Activated T-helper 1 cell treated with anti-CD3 and anti-CD28 coated beads, Interleukin-2, amount 50 U/mL, for 16 hours (primary cell): ENCODE results near the gene ICAM2.

Experiments used
- DNase-seq, 2 donors: peaks; one replicate each; pipeline ENCODE4 v3.0.0-alpha.2; 2020; ENCODE audit warnings: low read depth in 1 of 2, low spot score in 1 of 2

Gene ICAM2

GRCh38 chr17:63978272-63979200 lies 41.9 kb downstream of the ICAM2 start:
- DNase-seq, result no peak

GRCh38 chr17:63976702-63977101 lies 43.7 kb downstream of the ICAM2 start:
- DNase-seq, result no peak

- no peak for DNase-seq
Measured at GRCh38 chr17:63975541-63976092, 44.8 kb downstream of the ICAM2 start.

GRCh38 chr17:63974594-63975192 lies 45.7 kb downstream of the ICAM2 start:
- no peak for DNase-seq

GRCh38 chr17:63973930-63974593 lies 46.4 kb downstream of the ICAM2 start:
- DNase-seq, result no peak

GRCh38 chr17:63973247-63973646 lies 47.2 kb downstream of the ICAM2 start:
- DNase-seq, result no peak

- DNase-seq, result no peak
Measured at GRCh38 chr17:63972796-63973195, 47.6 kb downstream of the ICAM2 start, which contains the start of gene SCN4A. SCN4A (minus strand) TSS chr17:63972918; CDS start chr17:63972841, 77 bp downstream.

GRCh38 chr17:63969278-63969677 lies 51.2 kb downstream of the ICAM2 start:
- no peak for DNase-seq

- DNase-seq, result no peak
Measured at GRCh38 chr17:63967953-63968352, 52.5 kb downstream of the ICAM2 start.

GRCh38 chr17:63966646-63967264 lies 53.7 kb downstream of the ICAM2 start:
- no peak for DNase-seq

- DNase-seq, result no peak
Measured at GRCh38 chr17:63963123-63963522, 57.3 kb downstream of the ICAM2 start.

GRCh38 chr17:63962298-63962744 lies 58.1 kb downstream of the ICAM2 start:
- DNase-seq, result no peak

GRCh38 chr17:63961355-63962212 lies 58.8 kb downstream of the ICAM2 start:
- DNase-seq, result no peak

GRCh38 chr17:63960430-63960829 lies 60.0 kb downstream of the ICAM2 start:
- no peak for DNase-seq

- no peak for DNase-seq
Measured at GRCh38 chr17:63960006-63960405, 60.4 kb downstream of the ICAM2 start.

GRCh38 chr17:63956296-63956920 lies 64.0 kb downstream of the ICAM2 start:
- no peak for DNase-seq

- DNase-seq, result no peak
Measured at GRCh38 chr17:63955791-63956190, 64.6 kb downstream of the ICAM2 start.

GRCh38 chr17:63955232-63955631 lies 65.2 kb downstream of the ICAM2 start:
- DNase-seq, result no peak

GRCh38 chr17:63954402-63955063 lies 65.9 kb downstream of the ICAM2 start:
- DNase-seq, result no peak
